Adrenal gland (tissue), 12 donors: ENCODE results near the gene TGM4. TPM values are rescaled to one million over a fixed set of nuclear protein-coding genes. Genes with fewer than 3 reads are reported as not detected.

Experiments
- DNase-seq, 7 donors: peaks; one replicate each; pipeline ENCODE4 v3.0.0-alpha.2; 2019 to 2020
- H3K27ac ChIP-seq, 5 donors: fragments of 200-600 bp; sonication (generic) in 4 of 5; 1 replicate in 3 of 5; 2 replicates in 2 of 5; pipeline versions ENCODE4 v1.5.1 to v1.8.0; 2016 to 2020; ENCODE audit warnings: mild to moderate bottlenecking in 1 of 5
- H3K27me3 ChIP-seq: fragments of 200-600 bp; 2 replicates; pipeline ENCODE4 v1.8.0; 2021
- H3K36me3 ChIP-seq, 2 donors: fragments of 200-600 bp; replicated peaks in 1 of 2; 1 replicate in 1 of 2; 2 replicates in 1 of 2; pipeline versions ENCODE4 v1.5.1 to v1.8.0; 2018 to 2022
- H3K4me1 ChIP-seq, 2 donors: fragments of 200-600 bp; replicated peaks in 1 of 2; 1 replicate in 1 of 2; 2 replicates in 1 of 2; pipeline versions ENCODE4 v1.5.1 to v1.8.0; 2018 to 2021
- H3K4me3 ChIP-seq, 4 donors: fragments of 200-600 bp; sonication (generic) in 3 of 4; one replicate each; pipeline ENCODE4 v1.5.1; 2016 to 2018
- H3K9me3 ChIP-seq, 3 donors: fragments of 200-600 bp; sonication (generic) in 1 of 3; replicated peaks in 1 of 3; 1 replicate in 2 of 3; 2 replicates in 1 of 3; pipeline versions ENCODE4 v1.5.1 to v1.8.0; 2016 to 2021
- CTCF ChIP-seq, 6 experiments: fragments of 450-650 bp in 4 of 6; fragments of 200-600 bp in 2 of 6; sonication (generic) in 1 of 6; IDR thresholded peaks; 1 replicate in 5 of 6; 2 replicates in 1 of 6; pipeline versions ENCODE4 v1.5.1 to v1.8.0; 2016 to 2021; ENCODE audit warnings: antibody characterized with exemption in 6 of 6, mild to moderate bottlenecking in 2 of 6, moderate library complexity in 1 of 6
- POLR2A ChIP-seq, 2 donors: fragments of 450-650 bp; IDR thresholded peaks; one replicate each; pipeline ENCODE4 v1.6.1; 2017; ENCODE audit warnings: antibody characterized with exemption in 2 of 2, mild to moderate bottlenecking in 2 of 2, moderate library complexity in 1 of 2
- WGBS, 4 donors: extraction: QIAGEN DNeasy Blood & Tissue Kit in 2 of 4; methylation state at CpG; one replicate each; pipeline versions ENCODE4 v1.1.5 to v1.1.7; 2013 to 2017; 5-methylcytosine and 5-hydroxymethylcytosine counted together
- intact Hi-C, 2 donors: fragments of 100-400 bp; cut with DNase I; formaldehyde crosslinking; loops; one replicate each; pipeline versions ENCODE4 v1.14.1 to v1.15.0; 2022 to 2023
- polyA plus RNA-seq, 3 donors: library from polyadenylated mRNA; stranded (reverse); fragments of 200-250 nt in 2 of 3; fragments of 350-450 nt in 1 of 3; fragmentation: Illumina TruSeq in 1 of 3; extraction: RNeasy Lipid Tissue Mini Kit (QIAGEN cat#74804) in 1 of 3; gene quantifications; one replicate each; pipeline ENCODE4 v1.2.3, GENCODE V29; 2013 to 2014
- total RNA-seq, 9 donors: library from RNA; depleted of rRNA in 4 of 9; stranded (reverse); fragments of >200 nt in 4 of 9; fragments of 120-200 nt in 1 of 9; fragmentation: NEBNext Ultra II Directional in 1 of 9; extraction: Animal tissue kit (Norgen Biotek cat#: 25700) in 1 of 9; gene quantifications; one replicate each; pipeline versions ENCODE4 v1.1.0 to v1.2.4, GENCODE V29; 2013 to 2023
- donor health status: healthy with polysubstance abuse.
- donor health status: Bipolar disorder and iron deficiency.
- donor health status: DM: yes; HTN: yes; CAD: no.
- donor health status: DM: no; HTN: no; CAD: no.
- donor health status: DM: no; HTN: no; CAD: no.
- donor health status: DM: yes; HTN: yes; CAD: no.

TGM4 gene
- total and polyA plus RNA-seq, 12 donors: 0.10 to 2.2 (median 0.22) TPM; not detected in 5

- H3K27ac ChIP-seq: no peak overlapping the region
- intact Hi-C loops: no loop called here
- TF ChIP-seq CTCF (IDR thresholded peaks at IDR 0.05): no peak
- no peak for TF ChIP-seq POLR2A (IDR thresholded peaks at IDR 0.05)
Measured at GRCh38 chr3:44907612-44908011, 33.2 kb downstream of the TGM4 start.

GRCh38 chr3:44909063-44909462, 34.7 kb downstream of the TGM4 start:
- no peaks in the 10 kb centered on the region for H3K36me3 ChIP-seq
- H3K27ac ChIP-seq: no peak overlapping the region
- intact Hi-C loops: no loop called here
- no peak for DNase-seq
- no peak overlapping the region for H3K4me3 ChIP-seq
- no peaks in the 10 kb centered on the region for H3K4me1 ChIP-seq
- TF ChIP-seq CTCF (IDR thresholded peaks at IDR 0.05): no peak
- TF ChIP-seq POLR2A (IDR thresholded peaks at IDR 0.05): no peak
- H3K27me3 ChIP-seq: no peaks in the 10 kb centered on the region
- WGBS, 4 donors: 19 to 32% (median 26%) methylated on average over 2 of the region's 2 CpGs
- no peaks in the 10 kb centered on the region for H3K9me3 ChIP-seq

More at GRCh38 chr3:44907612-44908011, 33.2 kb downstream of the TGM4 start:
- H3K4me3 ChIP-seq: no peak overlapping the region
- H3K4me1 ChIP-seq: no peaks in the 10 kb centered on the region
- H3K9me3 ChIP-seq: no peaks in the 10 kb centered on the region
- no peak for DNase-seq
- H3K27me3 ChIP-seq: no peaks in the 10 kb centered on the region
- 54 to 69% (median 59%) methylated on average over 4 of the region's 4 CpGs for WGBS, 4 donors
- no peaks in the 10 kb centered on the region for H3K36me3 ChIP-seq

GRCh38 chr3:44910693-44911092, 36.3 kb downstream of the TGM4 start:
- no peaks in the 10 kb centered on the region for H3K4me1 ChIP-seq
- no peak overlapping the region for H3K27ac ChIP-seq
- WGBS, 4 donors: 78 to 89% (median 85%) methylated on average over 3 of the region's 3 CpGs
- intact Hi-C loops: loop anchor here in 1 of 2 donors (5.0 kb wide), 1 partner anchor 378 kb away; no protein-coding TSS in a partner anchor
- TF ChIP-seq POLR2A (IDR thresholded peaks at IDR 0.05) (no peak), CTCF (IDR thresholded peaks at IDR 0.05) (no peak)
- no peak overlapping the region for H3K4me3 ChIP-seq
- H3K36me3 ChIP-seq: no peaks in the 10 kb centered on the region
- no peaks in the 10 kb centered on the region for H3K27me3 ChIP-seq
- H3K9me3 ChIP-seq: no peaks in the 10 kb centered on the region
- no peak for DNase-seq

- H3K36me3 ChIP-seq: no peaks in the 10 kb centered on the region
- no peak overlapping the region for H3K27ac ChIP-seq
- no peaks in the 10 kb centered on the region for H3K4me1 ChIP-seq
- no peaks in the 10 kb centered on the region for H3K9me3 ChIP-seq
- intact Hi-C loops: loop anchor here in 1 of 2 donors (5.0 kb wide), 1 partner anchor 382 kb away; no protein-coding TSS in a partner anchor
- H3K4me3 ChIP-seq: no peak overlapping the region
- H3K27me3 ChIP-seq: no peaks in the 10 kb centered on the region
- 27 to 38% (median 28%) methylated on average over 2 to 4 of the region's 4 CpGs for WGBS, 4 donors
- TF ChIP-seq POLR2A (IDR thresholded peaks at IDR 0.05): no peak
- TF ChIP-seq CTCF (IDR thresholded peaks at IDR 0.05): peak; percentile 48 to 70 (median 64)
- DNase-seq: peak; percentile 38 to 82 (median 64)
Measured at GRCh38 chr3:44913868-44914468, 39.6 kb downstream of the TGM4 start.
